ENCODE measurements around the gene MRPL38.
"Not testable (repeated sequence)": the region's sequence is repeated elsewhere in the genome, so short reads cannot be mapped to it uniquely, and the experiment has no call there.

MRPL38 gene

DNA sequence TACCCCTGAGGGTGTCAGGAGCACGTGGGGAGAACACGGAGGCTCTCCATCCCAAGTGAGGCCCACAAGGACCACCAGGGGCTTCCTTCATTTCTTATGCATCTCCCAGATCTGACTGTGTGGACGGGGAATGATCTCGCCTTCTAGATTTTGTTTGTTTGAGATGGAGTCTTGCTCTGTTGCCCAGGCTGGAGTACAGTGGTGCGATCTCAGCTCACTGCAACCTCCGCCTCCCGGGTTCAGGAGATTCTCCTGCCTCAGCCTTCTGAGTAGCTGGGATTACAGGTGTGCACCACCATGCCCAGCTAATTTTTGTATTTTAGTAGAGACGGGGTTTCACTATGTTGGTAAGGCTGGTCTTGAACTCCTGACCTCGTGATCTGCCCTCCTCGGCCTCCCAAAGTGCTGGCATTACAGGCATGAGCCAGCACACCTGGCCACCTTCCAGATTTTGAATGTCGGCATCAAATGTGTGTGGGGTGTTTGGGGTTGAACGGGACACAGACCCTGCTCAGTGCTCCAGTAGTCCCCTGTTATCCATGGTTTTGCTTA, 35.9 kb downstream of the MRPL38 start:
- WGBS, 2 experiments, result 93 to 95% methylated on average over 12 of the region's 12 CpGs
- not testable (repeated sequence) for H3K9me3 ChIP-seq (ENCODE audit: control insufficient read depth, low read length); H3K4me1 ChIP-seq (ENCODE audit: control insufficient read depth, insufficient read depth, low read length); H3K27ac ChIP-seq (ENCODE audit: insufficient read depth, low read depth, low read length, poor library complexity, severe bottlenecking); H3K36me3 ChIP-seq (ENCODE audit: control insufficient read depth, insufficient read depth, low read length); H3K4me3 ChIP-seq (ENCODE audit: insufficient read depth, low read depth, low read length); H3K27me3 ChIP-seq (ENCODE audit: control insufficient read depth, insufficient read depth, low read length, poor library complexity, severe bottlenecking)

DNA sequence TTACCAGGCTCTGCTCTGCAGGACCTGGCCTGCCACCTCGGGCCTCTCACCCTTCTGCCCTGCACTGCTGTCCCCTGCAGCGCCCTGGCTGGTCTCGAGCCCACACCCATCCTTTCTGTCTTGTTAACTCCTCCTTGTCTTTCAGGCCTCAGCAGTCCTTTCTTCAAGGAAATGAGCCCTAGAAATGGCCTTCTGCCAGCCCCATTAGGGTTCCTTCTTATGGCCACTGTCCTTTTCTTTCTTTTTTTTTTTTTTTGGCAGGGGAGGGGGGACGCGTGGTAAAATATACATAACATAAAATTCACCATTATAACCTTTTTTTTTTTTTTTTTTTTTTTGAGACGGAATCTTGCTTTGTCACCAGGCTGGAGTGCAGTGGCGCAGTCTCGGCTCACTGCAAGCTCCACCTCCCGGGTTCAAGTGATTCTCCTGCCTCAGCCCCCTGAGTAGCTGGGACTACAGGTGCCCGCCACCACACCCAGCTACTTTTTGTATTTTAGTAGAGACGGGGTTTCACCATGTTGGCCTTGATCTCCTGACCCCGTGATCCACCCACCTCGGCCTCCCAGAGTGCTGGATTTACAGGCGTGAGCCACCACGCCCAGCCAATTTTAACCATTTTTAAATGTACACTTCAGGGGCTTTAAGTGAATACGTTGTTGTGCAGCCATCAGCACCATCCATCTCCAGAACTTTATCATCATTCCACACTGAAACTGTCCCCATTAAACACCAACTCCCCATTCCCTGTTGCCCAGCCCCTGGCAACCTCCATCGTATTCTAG, 39.1 kb downstream of the MRPL38 start:
- H3K9me3 ChIP-seq (ENCODE audit: control insufficient read depth, low read length); H3K4me1 ChIP-seq (ENCODE audit: control insufficient read depth, insufficient read depth, low read length); H3K27me3 ChIP-seq (ENCODE audit: control insufficient read depth, insufficient read depth, low read length, poor library complexity, severe bottlenecking); H3K4me3 ChIP-seq (ENCODE audit: insufficient read depth, low read depth, low read length); H3K27ac ChIP-seq (ENCODE audit: insufficient read depth, low read depth, low read length, poor library complexity, severe bottlenecking); H3K36me3 ChIP-seq (ENCODE audit: control insufficient read depth, insufficient read depth, low read length): not testable (repeated sequence)
- 88 to 89% methylated on average over 14 to 15 of the region's 17 CpGs for WGBS, 2 experiments

DNA sequence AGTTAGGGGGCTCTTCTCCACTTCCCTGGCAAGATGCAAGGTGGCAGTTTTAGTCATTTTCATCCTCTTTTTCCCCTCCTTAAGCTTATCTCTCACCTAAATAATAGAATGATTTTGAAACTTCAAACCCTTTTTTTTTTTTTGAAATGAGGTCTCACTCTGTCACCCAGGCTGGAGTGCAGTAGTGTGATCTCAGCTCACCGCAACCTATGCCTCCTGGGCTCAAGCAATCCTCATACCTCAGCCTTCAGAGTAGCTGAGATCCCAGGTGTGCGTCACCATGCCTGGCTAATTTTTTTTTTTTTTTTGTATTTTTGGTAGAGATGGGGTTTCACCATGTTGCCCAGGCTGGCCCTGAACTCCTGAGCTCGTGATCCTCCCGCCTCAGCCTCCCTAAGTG, 39.8 kb downstream of the MRPL38 start:
- H3K36me3 ChIP-seq (ENCODE audit: control insufficient read depth, insufficient read depth, low read length); H3K27me3 ChIP-seq (ENCODE audit: control insufficient read depth, insufficient read depth, low read length, poor library complexity, severe bottlenecking); H3K4me1 ChIP-seq (ENCODE audit: control insufficient read depth, insufficient read depth, low read length); H3K4me3 ChIP-seq (ENCODE audit: insufficient read depth, low read depth, low read length); H3K27ac ChIP-seq (ENCODE audit: insufficient read depth, low read depth, low read length, poor library complexity, severe bottlenecking); H3K9me3 ChIP-seq (ENCODE audit: control insufficient read depth, low read length): not testable (repeated sequence)
- WGBS, 2 experiments, result 86 to 90% methylated on average over 4 of the region's 4 CpGs

DNA sequence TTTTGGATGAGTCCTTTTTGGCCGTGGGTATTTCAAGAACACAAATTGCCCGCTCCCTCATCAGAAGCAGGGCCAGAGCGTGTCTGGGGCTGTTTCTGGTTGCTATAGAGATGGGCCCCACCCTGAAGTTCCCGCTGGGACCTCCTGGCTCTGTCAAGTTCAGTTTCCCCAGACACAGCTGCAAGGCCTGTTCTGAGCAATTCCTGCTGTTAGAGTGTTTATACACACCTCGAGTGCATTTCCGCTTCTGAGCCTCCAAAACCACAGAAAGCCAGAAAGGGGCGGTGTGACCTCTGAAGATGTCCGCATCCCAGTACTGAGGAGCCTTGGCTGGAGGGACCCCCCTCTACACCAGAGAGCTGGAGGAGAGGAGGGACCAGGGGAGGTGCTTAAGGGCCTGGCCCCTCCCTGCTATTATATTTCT, 40.2 kb downstream of the MRPL38 start:
- Histone ChIP-seq H3K9me3 (ENCODE audit: control insufficient read depth, low read length) (no peaks in the 10 kb centered on the region), H3K27me3 (ENCODE audit: control insufficient read depth, insufficient read depth, low read length, poor library complexity, severe bottlenecking) (no peaks in the 10 kb centered on the region), H3K4me1 (ENCODE audit: control insufficient read depth, insufficient read depth, low read length) (no peaks in the 10 kb centered on the region), H3K27ac (ENCODE audit: insufficient read depth, low read depth, low read length, poor library complexity, severe bottlenecking) (no peak overlapping the region), H3K36me3 (ENCODE audit: control insufficient read depth, insufficient read depth, low read length) (no peaks in the 10 kb centered on the region), H3K4me3 (ENCODE audit: insufficient read depth, low read depth, low read length) (no peak overlapping the region)
- 79 to 85% methylated on average over 8 of the region's 8 CpGs for WGBS, 2 experiments

DNA sequence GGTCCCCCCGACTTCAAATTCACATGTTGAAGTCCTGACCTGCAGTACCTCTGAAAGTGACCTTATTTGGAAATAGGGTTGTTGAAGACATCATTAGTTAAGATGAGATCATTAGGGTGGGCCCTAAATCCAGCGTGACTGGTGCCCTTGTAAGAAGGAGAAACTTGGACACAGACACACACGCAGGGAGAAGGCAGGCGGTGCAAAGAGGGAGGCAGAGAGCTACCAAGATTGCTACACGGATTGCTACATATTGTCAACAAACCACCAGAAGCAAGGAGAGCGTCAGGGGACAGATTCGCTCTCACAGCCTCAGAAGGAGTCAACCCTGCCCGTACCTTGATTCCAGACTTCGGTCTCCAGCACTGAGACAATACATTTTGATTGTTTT, 42.8 kb downstream of the MRPL38 start:
- no peak overlapping the region for H3K27ac ChIP-seq (ENCODE audit: insufficient read depth, low read depth, low read length, poor library complexity, severe bottlenecking)
- H3K4me1 ChIP-seq (ENCODE audit: control insufficient read depth, insufficient read depth, low read length), result no peaks in the 10 kb centered on the region
- 91 to 96% methylated on average over 9 of the region's 9 CpGs for WGBS, 2 experiments
- H3K9me3 ChIP-seq (ENCODE audit: control insufficient read depth, low read length), result no peaks in the 10 kb centered on the region
- no peak overlapping the region for H3K4me3 ChIP-seq (ENCODE audit: insufficient read depth, low read depth, low read length)
- no peaks in the 10 kb centered on the region for H3K36me3 ChIP-seq (ENCODE audit: control insufficient read depth, insufficient read depth, low read length)
- H3K27me3 ChIP-seq (ENCODE audit: control insufficient read depth, insufficient read depth, low read length, poor library complexity, severe bottlenecking), result no peaks in the 10 kb centered on the region

DNA sequence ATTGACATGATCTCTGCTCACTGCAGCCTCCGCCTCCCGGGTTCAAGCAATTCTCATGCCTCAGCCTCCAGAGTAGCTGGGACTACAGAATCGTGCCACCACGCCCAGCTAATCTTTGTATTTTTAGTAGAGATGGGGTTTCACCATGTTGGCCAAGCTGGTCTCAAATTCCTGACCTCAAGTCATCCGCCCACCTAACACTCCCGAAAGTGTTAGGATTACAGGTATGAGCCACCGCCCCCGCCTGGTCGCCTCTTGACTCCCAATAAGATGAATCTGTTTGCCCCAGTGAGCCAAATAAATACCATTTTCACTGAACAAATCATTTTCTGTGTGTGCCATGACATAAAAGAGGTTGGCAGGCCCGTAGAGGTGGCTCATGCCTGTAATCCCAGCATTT, 45.3 kb downstream of the MRPL38 start:
- H3K27me3 ChIP-seq (ENCODE audit: control insufficient read depth, insufficient read depth, low read length, poor library complexity, severe bottlenecking); H3K9me3 ChIP-seq (ENCODE audit: control insufficient read depth, low read length); H3K4me1 ChIP-seq (ENCODE audit: control insufficient read depth, insufficient read depth, low read length); H3K36me3 ChIP-seq (ENCODE audit: control insufficient read depth, insufficient read depth, low read length); H3K27ac ChIP-seq (ENCODE audit: insufficient read depth, low read depth, low read length, poor library complexity, severe bottlenecking); H3K4me3 ChIP-seq (ENCODE audit: insufficient read depth, low read depth, low read length): not testable (repeated sequence)
- WGBS, 2 experiments, result 92 to 93% methylated on average over 10 of the region's 10 CpGs

DNA sequence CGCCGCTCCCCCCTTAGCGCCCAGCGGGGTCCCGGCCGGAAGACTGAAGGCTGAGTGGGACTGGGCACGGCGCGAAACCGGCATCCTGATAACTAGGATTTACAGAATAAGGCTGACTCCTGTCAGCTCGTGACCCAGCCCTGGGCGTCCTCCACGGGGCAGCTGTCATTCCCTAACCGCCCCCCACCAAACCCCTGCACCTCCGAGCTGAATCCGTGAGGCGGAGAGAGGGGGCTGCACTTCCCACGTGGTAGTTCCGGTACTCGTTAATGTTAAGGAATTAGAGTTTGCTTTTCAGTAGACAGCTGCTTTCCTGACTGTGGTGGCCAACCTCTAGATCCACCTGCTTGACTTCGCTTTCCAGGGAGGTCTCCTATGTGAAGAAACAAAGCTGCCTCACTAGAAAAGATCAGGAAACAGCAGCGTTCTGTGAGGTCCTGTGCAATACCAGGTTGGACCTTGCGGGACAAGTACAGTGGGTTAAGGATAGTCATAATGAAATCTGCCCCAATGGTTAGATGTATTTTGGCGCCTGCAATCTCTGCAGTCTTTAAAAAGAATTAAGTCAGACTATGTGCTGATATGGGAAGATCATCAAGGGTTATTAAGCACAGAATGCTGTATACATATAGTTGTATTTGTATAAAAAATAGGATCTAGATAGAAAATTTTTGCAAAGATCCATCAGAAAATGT, 48.5 kb downstream of the MRPL38 start:
- Histone ChIP-seq H3K4me3 (ENCODE audit: insufficient read depth, low read depth, low read length) (peak overlapping the region; percentile 88), H3K4me1 (ENCODE audit: control insufficient read depth, insufficient read depth, low read length) (peaks cover 6% of the 10 kb centered on the region), H3K27ac (ENCODE audit: insufficient read depth, low read depth, low read length, poor library complexity, severe bottlenecking) (peak overlapping the region; percentile 79), H3K36me3 (ENCODE audit: control insufficient read depth, insufficient read depth, low read length) (peaks cover 3% of the 10 kb centered on the region), H3K27me3 (ENCODE audit: control insufficient read depth, insufficient read depth, low read length, poor library complexity, severe bottlenecking) (no peaks in the 10 kb centered on the region), H3K9me3 (ENCODE audit: control insufficient read depth, low read length) (no peaks in the 10 kb centered on the region)
- WGBS, 2 experiments, result 4 to 5% methylated on average over 24 of the region's 24 CpGs

DNA sequence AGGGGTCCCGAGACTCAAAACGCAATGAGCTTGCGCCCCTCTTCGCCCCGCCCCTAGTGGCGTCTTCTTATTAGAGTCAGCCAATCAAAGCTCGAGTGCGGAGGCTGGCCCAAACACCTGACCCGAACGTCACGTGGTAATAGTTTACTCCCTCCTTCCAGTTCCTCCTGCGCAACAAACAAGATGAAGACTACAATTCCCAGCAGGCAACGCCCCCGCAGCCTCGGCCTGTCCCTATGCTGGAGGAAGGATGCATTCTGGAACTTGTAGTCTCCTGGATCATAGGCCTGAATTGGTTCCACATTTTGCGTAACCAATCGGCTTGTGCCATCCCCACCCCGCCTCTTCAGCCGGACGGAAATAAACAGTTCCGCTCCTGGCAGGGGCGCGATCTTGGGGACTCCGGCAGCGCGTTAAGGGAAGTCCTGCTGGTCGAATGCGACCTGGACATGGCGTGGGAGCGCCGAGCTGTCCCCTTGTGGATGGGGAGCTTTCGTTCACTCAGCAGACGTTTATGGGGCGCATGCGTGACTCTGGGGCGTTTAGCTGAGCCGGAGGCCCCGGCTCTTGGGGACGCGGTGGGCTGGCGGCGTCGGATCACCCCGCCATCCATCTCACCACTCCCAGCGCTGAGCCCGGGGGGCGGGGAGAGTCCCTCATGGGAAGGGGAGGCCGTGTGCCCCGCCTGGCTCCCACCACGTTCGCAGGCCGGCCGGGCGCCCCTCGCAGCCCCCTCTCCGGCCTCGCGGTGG, 49.2 kb downstream of the MRPL38 start, which contains the start of gene WBP2:
TSS of gene WBP2 (minus strand) at position 26 of the 752 bp plus-strand sequence. CDS start 38 bp downstream, outside the sequence.
- Histone ChIP-seq H3K4me1 (ENCODE audit: control insufficient read depth, insufficient read depth, low read length) (peaks cover 6% of the 10 kb centered on the region), H3K27ac (ENCODE audit: insufficient read depth, low read depth, low read length, poor library complexity, severe bottlenecking) (peak within 1 kb of the TSS; percentile 79), H3K4me3 (ENCODE audit: insufficient read depth, low read depth, low read length) (peak within 1 kb of the TSS; percentile 88), H3K36me3 (ENCODE audit: control insufficient read depth, insufficient read depth, low read length) (peaks cover 11% of the 10 kb centered on the region), H3K27me3 (ENCODE audit: control insufficient read depth, insufficient read depth, low read length, poor library complexity, severe bottlenecking) (no peaks in the 10 kb centered on the region), H3K9me3 (ENCODE audit: control insufficient read depth, low read length) (no peaks in the 10 kb centered on the region)
- 0% methylated on average over 58 of the region's 58 CpGs for WGBS, 2 experiments

DNA sequence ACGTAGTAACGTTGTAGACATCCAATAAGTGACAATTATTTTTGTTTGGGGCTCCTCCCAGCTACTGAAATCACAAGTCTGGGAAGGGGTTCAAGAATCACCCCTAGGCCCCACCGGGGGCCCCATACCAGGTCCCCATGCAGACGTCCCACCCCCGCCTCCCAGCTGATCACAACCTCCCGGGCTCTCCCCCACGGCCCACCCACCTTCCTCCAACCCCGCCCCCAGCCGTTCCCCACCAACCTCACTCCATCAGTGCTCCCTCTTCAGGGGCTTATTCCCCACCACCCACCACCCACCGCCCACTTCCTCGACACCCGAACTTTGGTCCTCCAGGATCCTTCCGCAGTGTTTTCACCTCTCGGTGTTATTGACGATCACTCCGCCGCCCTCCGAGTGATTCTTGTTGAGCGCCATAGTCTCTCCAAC, 49.8 kb downstream of the MRPL38 start:
- Histone ChIP-seq H3K36me3 (ENCODE audit: control insufficient read depth, insufficient read depth, low read length) (peaks cover 13% of the 10 kb centered on the region), H3K4me1 (ENCODE audit: control insufficient read depth, insufficient read depth, low read length) (peaks cover 6% of the 10 kb centered on the region), H3K27ac (ENCODE audit: insufficient read depth, low read depth, low read length, poor library complexity, severe bottlenecking) (no peak overlapping the region), H3K27me3 (ENCODE audit: control insufficient read depth, insufficient read depth, low read length, poor library complexity, severe bottlenecking) (no peaks in the 10 kb centered on the region), H3K9me3 (ENCODE audit: control insufficient read depth, low read length) (no peaks in the 10 kb centered on the region), H3K4me3 (ENCODE audit: insufficient read depth, low read depth, low read length) (peak overlapping the region; percentile 88)
- 1 to 2% methylated on average over 19 of the region's 19 CpGs for WGBS, 2 experiments

All from ectodermal cell (in vitro differentiated cells).